ENCODE results near the gene TGM2. TPM values are rescaled to one million over a fixed set of nuclear protein-coding genes. Genes with fewer than 3 reads are reported as not detected.

TGM2 gene
- total RNA-seq, 1 donor from 2014 or later = 5.5 TPM

- Histone ChIP-seq H3K36me3 (ENCODE audit: control insufficient read depth, insufficient read depth, low read length) (no peaks in the 10 kb centered on the region), H3K27me3 (ENCODE audit: control insufficient read depth, insufficient read depth, low read length) (no peaks in the 10 kb centered on the region), H3K4me3 (ENCODE audit: low read depth, low read length) (no peak overlapping the region)
- no peak for TF ChIP-seq CTCF (IDR thresholded peaks at IDR 0.05; ENCODE audit: insufficient read depth, low read length, severe bottlenecking)
- FAIRE-seq (no peak), DNase-seq (ENCODE audit: low read depth) (no peak)
These were observed 8.8 kb downstream of the TGM2 start for GRCh38 chr20:38156280-38156679.

GRCh38 chr20:38155811-38156210, 9.3 kb downstream of the TGM2 start:
- no peak for TF ChIP-seq CTCF (IDR thresholded peaks at IDR 0.05; ENCODE audit: insufficient read depth, low read length, severe bottlenecking)
- FAIRE-seq (no peak), DNase-seq (ENCODE audit: low read depth) (no peak)
- Histone ChIP-seq H3K4me3 (ENCODE audit: low read depth, low read length) (no peak overlapping the region), H3K27me3 (ENCODE audit: control insufficient read depth, insufficient read depth, low read length) (no peaks in the 10 kb centered on the region), H3K36me3 (ENCODE audit: control insufficient read depth, insufficient read depth, low read length) (no peaks in the 10 kb centered on the region)

- no peak overlapping the region for H3K4me3 ChIP-seq (ENCODE audit: low read depth, low read length)
- FAIRE-seq (no peak), DNase-seq (ENCODE audit: low read depth) (no peak)
- no peaks in the 10 kb centered on the region for H3K27me3 ChIP-seq (ENCODE audit: control insufficient read depth, insufficient read depth, low read length)
- no peak for TF ChIP-seq CTCF (IDR thresholded peaks at IDR 0.05; ENCODE audit: insufficient read depth, low read length, severe bottlenecking)
- H3K36me3 ChIP-seq (ENCODE audit: control insufficient read depth, insufficient read depth, low read length) = peaks cover 5% of the 10 kb centered on the region
These were observed 11.7 kb downstream of the TGM2 start for GRCh38 chr20:38153401-38153800.

GRCh38 chr20:38152621-38153221, 12.3 kb downstream of the TGM2 start:
- no peaks in the 10 kb centered on the region for H3K27me3 ChIP-seq (ENCODE audit: control insufficient read depth, insufficient read depth, low read length)
- DNase-seq (ENCODE audit: low read depth) = peak; percentile 41
- no peak overlapping the region for H3K4me3 ChIP-seq (ENCODE audit: low read depth, low read length)
- no peak for TF ChIP-seq CTCF (IDR thresholded peaks at IDR 0.05; ENCODE audit: insufficient read depth, low read length, severe bottlenecking)
- FAIRE-seq = no peak
- H3K36me3 ChIP-seq (ENCODE audit: control insufficient read depth, insufficient read depth, low read length) = peaks cover 5% of the 10 kb centered on the region

GRCh38 chr20:38152175-38152620, 12.9 kb downstream of the TGM2 start:
- no peak for TF ChIP-seq CTCF (IDR thresholded peaks at IDR 0.05; ENCODE audit: insufficient read depth, low read length, severe bottlenecking)
- no peak for DNase-seq (ENCODE audit: low read depth)
- H3K4me3 ChIP-seq (ENCODE audit: low read depth, low read length) = no peak overlapping the region
- no peak for FAIRE-seq
- no peaks in the 10 kb centered on the region for H3K27me3 ChIP-seq (ENCODE audit: control insufficient read depth, insufficient read depth, low read length)
- H3K36me3 ChIP-seq (ENCODE audit: control insufficient read depth, insufficient read depth, low read length) = peaks cover 5% of the 10 kb centered on the region

GRCh38 chr20:38151455-38151854, 13.6 kb downstream of the TGM2 start:
- DNase-seq (ENCODE audit: low read depth) = no peak
- FAIRE-seq = no peak
- Histone ChIP-seq H3K4me3 (ENCODE audit: low read depth, low read length) (no peak overlapping the region), H3K36me3 (ENCODE audit: control insufficient read depth, insufficient read depth, low read length) (peaks cover 5% of the 10 kb centered on the region), H3K27me3 (ENCODE audit: control insufficient read depth, insufficient read depth, low read length) (no peaks in the 10 kb centered on the region)
- TF ChIP-seq CTCF (IDR thresholded peaks at IDR 0.05; ENCODE audit: insufficient read depth, low read length, severe bottlenecking) = no peak

Data from bronchial epithelial cell (primary cell).